RWPE2 (cell line): ENCODE measurements around the gene ATP5MK.

Source experiments
- ATAC-seq: fragments of 200-7000 bp; cut with Tn5 transposase; 3 replicates; pipeline ENCODE4 v1.9.1; 2021; ENCODE audit warnings: low read depth
- DNase-seq: peaks from one replicate; pipeline ENCODE4 v3.0.0-alpha.2; 2020; ENCODE audit warnings: low spot score
- H3K27ac ChIP-seq: fragments of 450-650 bp; 2 replicates; pipeline ENCODE4 v1.5.1; 2017; ENCODE audit warnings: mild to moderate bottlenecking; ENCODE audit not compliant: poor library complexity, severe bottlenecking
- H3K27me3 ChIP-seq: fragments of 250-450 bp; sonication (Bioruptor Pico); 2 replicates; pipeline ENCODE4 v1.5.1; 2021; ENCODE audit warnings: mild to moderate bottlenecking, moderate library complexity; ENCODE audit not compliant: insufficient read depth, poor library complexity, severe bottlenecking
- H3K36me3 ChIP-seq: fragments of 250-450 bp; sonication (Bioruptor Pico); 2 replicates; pipeline ENCODE4 v1.5.1; 2020; ENCODE audit warnings: low read depth, mild to moderate bottlenecking, moderate library complexity
- H3K4me1 ChIP-seq: fragments of 250-450 bp; sonication (Bioruptor Pico); 2 replicates; pipeline ENCODE4 v1.5.1; 2021; ENCODE audit warnings: mild to moderate bottlenecking, moderate library complexity; ENCODE audit not compliant: insufficient read depth, poor library complexity, severe bottlenecking
- H3K4me3 ChIP-seq: fragments of 250-450 bp; sonication (Bioruptor Pico); 2 replicates; pipeline ENCODE4 v1.5.1; 2021; ENCODE audit warnings: mild to moderate bottlenecking, moderate library complexity; ENCODE audit not compliant: severe bottlenecking
- H3K9me3 ChIP-seq: fragments of 250-450 bp; sonication (Bioruptor Pico); 2 replicates; pipeline ENCODE4 v1.5.1; 2021; ENCODE audit warnings: mild to moderate bottlenecking, moderate library complexity; ENCODE audit not compliant: severe bottlenecking
- CTCF ChIP-seq: fragments of 450-650 bp; IDR thresholded peaks from one replicate; pipeline ENCODE4 v1.5.1; 2017; ENCODE audit warnings: mild to moderate bottlenecking, moderate library complexity; ENCODE audit not compliant: poor library complexity, severe bottlenecking

ATP5MK gene

GRCh38 chr10:103415581-103415980 lies 19.3 kb upstream of the ATP5MK start:
- Histone ChIP-seq H3K4me3 (no peak overlapping the region), H3K27ac (no peak overlapping the region), H3K4me1 (no peaks in the 10 kb centered on the region), H3K9me3 (no peaks in the 10 kb centered on the region), H3K27me3 (no peaks in the 10 kb centered on the region), H3K36me3 (peaks cover 97% of the 10 kb centered on the region)
- DNase-seq (no peak), ATAC-seq (no peak)
- no peak for TF ChIP-seq CTCF

GRCh38 chr10:103413564-103413963 lies 17.3 kb upstream of the ATP5MK start:
- ATAC-seq, result no peak

GRCh38 chr10:103397191-103397825 lies 1.0 kb upstream of the ATP5MK start:
- no peak for TF ChIP-seq CTCF
- Histone ChIP-seq H3K9me3 (no peaks in the 10 kb centered on the region), H3K4me3 (peak overlapping the region; percentile 85), H3K27me3 (no peaks in the 10 kb centered on the region), H3K27ac (peak overlapping the region; percentile 42), H3K36me3 (peaks cover 76% of the 10 kb centered on the region), H3K4me1 (peaks cover 28% of the 10 kb centered on the region)
- no peak for ATAC-seq
- no peak for DNase-seq

More at GRCh38 chr10:103413564-103413963, 17.3 kb upstream of the ATP5MK start:
- Histone ChIP-seq H3K4me1 (no peaks in the 10 kb centered on the region), H3K9me3 (no peaks in the 10 kb centered on the region), H3K4me3 (no peak overlapping the region), H3K27ac (no peak overlapping the region), H3K27me3 (no peaks in the 10 kb centered on the region), H3K36me3 (peaks cover 100% of the 10 kb centered on the region)
- DNase-seq, result no peak
- TF ChIP-seq CTCF, result no peak

GRCh38 chr10:103396789-103397087 lies 463 bp upstream of the ATP5MK start:
- Histone ChIP-seq H3K36me3 (peaks cover 76% of the 10 kb centered on the region), H3K27me3 (no peaks in the 10 kb centered on the region), H3K4me1 (peaks cover 28% of the 10 kb centered on the region), H3K9me3 (no peaks in the 10 kb centered on the region), H3K4me3 (peak overlapping the region; percentile 85), H3K27ac (peak overlapping the region; percentile 42)
- ATAC-seq (peak; percentile 5; the same call in 1 of the 3 replicates), DNase-seq (no peak)
- no peak for TF ChIP-seq CTCF

GRCh38 chr10:103395754-103396066 lies 565 bp downstream of the ATP5MK start:
- H3K4me3 ChIP-seq, result peak overlapping the region; percentile 85
- no peak for ATAC-seq
- H3K27ac ChIP-seq, result peak overlapping the region; percentile 42
- TF ChIP-seq CTCF, result no peak
- no peaks in the 10 kb centered on the region for H3K9me3 ChIP-seq
- H3K4me1 ChIP-seq, result peaks cover 28% of the 10 kb centered on the region
- peaks cover 76% of the 10 kb centered on the region for H3K36me3 ChIP-seq
- no peaks in the 10 kb centered on the region for H3K27me3 ChIP-seq
- no peak for DNase-seq
